Measurements from ENCODE around the gene PRKN. TPM values are rescaled to one million over a fixed set of nuclear protein-coding genes. Genes with fewer than 3 reads are reported as not detected.

The PRKN gene
- total and polyA plus RNA-seq, 2 experiments from 2014 or later: 0.10 to 0.84 TPM

- peaks cover 7% of the 10 kb centered on the region for H3K27me3 Mint-ChIP-seq (ENCODE audit: insufficient read depth, low read depth, poor library complexity)
- peaks cover 11% of the 10 kb centered on the region for H3K4me1 Mint-ChIP-seq
- no peak overlapping the region for H3K27ac Mint-ChIP-seq
These were observed 1091.6 kb downstream of the PRKN start for GRCh38 chr6:161635975-161636374.

More at GRCh38 chr6:161635975-161636374, 1091.6 kb downstream of the PRKN start:
- H3K9me2 ChIP-seq (ENCODE audit: insufficient read depth): no peaks in the 10 kb centered on the region
- no peak overlapping the region for H2AFZ ChIP-seq
- no peaks in the 10 kb centered on the region for H3F3A ChIP-seq (replicated peaks; ENCODE audit: low read depth)
- Mint-ChIP-seq H3K4me3 (no peak overlapping the region), H3K9me3 (peaks cover 8% of the 10 kb centered on the region), H3K36me3 (ENCODE audit: low read depth) (peaks cover 7% of the 10 kb centered on the region)
- no peaks in the 10 kb centered on the region; the same call in 1 of the 2 replicates for H3K4me1 ChIP-seq (ENCODE audit: insufficient read depth)
- H3K4me3 ChIP-seq: no peak overlapping the region
- TF ChIP-seq EZH2 (IDR thresholded peaks at IDR 0.05; ENCODE audit: low read depth, unreplicated experiment) (no peak), ETS1 (IDR thresholded peaks at IDR 0.05) (no peak), STAT1 (IDR thresholded peaks at IDR 0.05; ENCODE audit: unreplicated experiment) (no peak), POLR2AphosphoS5 (IDR thresholded peaks at IDR 0.05; ENCODE audit: low read depth) (no peak), NANOG (IDR thresholded peaks at IDR 0.05; ENCODE audit: borderline replicate concordance) (no peak), ZNF462 (CRISPR knock-in tag; IDR thresholded peaks at IDR 0.05) (no peak), EZH2phosphoT487 (IDR thresholded peaks at IDR 0.05; ENCODE audit: unreplicated experiment) (no peak), REST (IDR thresholded peaks at IDR 0.05; ENCODE audit: unreplicated experiment) (no peak), JUNB (IDR thresholded peaks at IDR 0.05; ENCODE audit: unreplicated experiment) (no peak)
- H3K36me3 ChIP-seq (ENCODE audit: insufficient read depth): no peaks in the 10 kb centered on the region
- ATAC-seq: no peak
- no peaks in the 10 kb centered on the region for H4K20me1 ChIP-seq (replicated peaks; ENCODE audit: insufficient read depth)
- H3K27ac ChIP-seq (ENCODE audit: low read depth): no peak overlapping the region
- no peak overlapping the region for H3K4me2 ChIP-seq
- no peaks in the 10 kb centered on the region for H3K79me2 ChIP-seq (replicated peaks; ENCODE audit: insufficient read depth)
- H3K27me3 ChIP-seq (ENCODE audit: insufficient read depth): no peaks in the 10 kb centered on the region
- DNase-seq (ENCODE audit: low spot score): no peak

All from GM23338 (cell line).